HTERT RPE-1 (cell line): ENCODE results near the gene GNAI2.
"Not testable (repeated sequence)": the region's sequence is repeated elsewhere in the genome, so short reads cannot be mapped to it uniquely, and the experiment has no call there.

Experiments
- in situ Hi-C: fragments of 300-500 bp; cut with MboI; formaldehyde crosslinking; loops from 4 replicates; pipeline ENCODE4 v1.14.3; 2020; ENCODE audit warnings: low sequenced_read_pairs

GNAI2 gene

GRCh38 chr3:50204804-50205412 is 31.1 kb upstream of the GNAI2 start, which contains the start of gene SLC38A3:
Gene SLC38A3 (plus strand): TSS chr3:50205271. CDS start chr3:50214200, 8,929 bp downstream.
- in situ Hi-C loops = no loop called here

GRCh38 chr3:50205413-50206276 is 30.4 kb upstream of the GNAI2 start:
- in situ Hi-C loops = no loop called here

GRCh38 chr3:50207359-50208042 is 28.5 kb upstream of the GNAI2 start:
- in situ Hi-C loops = no loop called here

GRCh38 chr3:50208677-50209344 is 27.2 kb upstream of the GNAI2 start:
- in situ Hi-C loops = no loop called here

- in situ Hi-C loops = no loop called here
Observed at GRCh38 chr3:50210176-50210509, 25.9 kb upstream of the GNAI2 start.

GRCh38 chr3:50210510-50211367 is 25.3 kb upstream of the GNAI2 start:
- in situ Hi-C loops = no loop called here

- in situ Hi-C loops = not testable (repeated sequence)
Observed at GRCh38 chr3:50211368-50211717, 24.7 kb upstream of the GNAI2 start.

GRCh38 chr3:50211930-50212329 is 24.1 kb upstream of the GNAI2 start:
- in situ Hi-C loops = no loop called here

GRCh38 chr3:50212502-50212901 is 23.5 kb upstream of the GNAI2 start:
- in situ Hi-C loops = no loop called here

- in situ Hi-C loops = no loop called here
Observed at GRCh38 chr3:50212971-50213370, 23.0 kb upstream of the GNAI2 start.

GRCh38 chr3:50213373-50213772 is 22.6 kb upstream of the GNAI2 start:
- in situ Hi-C loops = no loop called here

- in situ Hi-C loops = no loop called here
Observed at GRCh38 chr3:50214824-50215223, 21.2 kb upstream of the GNAI2 start.

GRCh38 chr3:50215529-50215928 is 20.5 kb upstream of the GNAI2 start:
- in situ Hi-C loops = no loop called here

GRCh38 chr3:50217681-50218080 is 18.3 kb upstream of the GNAI2 start:
- in situ Hi-C loops = no loop called here

- in situ Hi-C loops = no loop called here
Observed at GRCh38 chr3:50218448-50218847, 17.6 kb upstream of the GNAI2 start.

- in situ Hi-C loops = no loop called here
Observed at GRCh38 chr3:50219285-50219684, 16.7 kb upstream of the GNAI2 start.

- in situ Hi-C loops = no loop called here
Observed at GRCh38 chr3:50220109-50220508, 15.9 kb upstream of the GNAI2 start.

GRCh38 chr3:50221051-50221410 is 15.0 kb upstream of the GNAI2 start:
- in situ Hi-C loops = no loop called here

GRCh38 chr3:50221411-50222168 is 14.4 kb upstream of the GNAI2 start:
- in situ Hi-C loops = no loop called here

GRCh38 chr3:50222169-50222528 is 13.9 kb upstream of the GNAI2 start:
- in situ Hi-C loops = no loop called here
